Astrocyte of the cerebellum (primary cell): ENCODE measurements around the gene ABCF2.

Source experiments
- DNase-seq: peaks from one replicate; pipeline ENCODE4 v3.0.0-alpha.2; 2011; ENCODE audit warnings: low read depth
- H3K4me3 ChIP-seq: 2 replicates; pipeline ENCODE4 v1.5.1; 2011; ENCODE audit warnings: mild to moderate bottlenecking, low read depth, low read length, moderate library complexity
- in situ Hi-C: cut with HindIII; loops from 2 replicates; pipeline ENCODE4 v1.10.0; 2017; ENCODE audit warnings: low sequenced_read_pairs
- TF ChIP-seq, protein P1 (sequence below): IDR thresholded peaks from 2 replicates; pipeline ENCODE4 v1.5.1; 2012; ENCODE audit warnings: low read length, low read depth, moderate library complexity, mild to moderate bottlenecking; ENCODE audit errors: missing control alignments

The ABCF2 gene

DNA sequence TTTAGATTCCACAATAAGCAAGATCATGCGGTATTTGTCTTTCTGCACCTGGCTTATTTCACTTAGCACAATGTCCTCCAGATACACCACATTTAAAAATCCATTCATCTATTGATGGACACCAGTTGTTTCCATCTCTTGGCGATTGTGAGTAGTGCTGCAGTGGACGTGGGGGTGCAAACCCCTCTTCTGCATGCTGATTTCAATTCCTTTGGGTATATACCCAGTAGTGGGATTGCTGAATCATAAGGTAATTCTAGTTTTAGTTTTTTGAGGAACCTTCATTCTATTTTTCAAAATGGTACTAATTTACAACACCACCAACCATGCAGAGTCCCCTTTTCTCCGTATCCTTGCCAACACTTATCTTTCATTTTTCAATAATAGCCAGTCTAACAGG, 38.0 kb downstream of the ABCF2 start:
- no peak overlapping the region for H3K4me3 ChIP-seq
- in situ Hi-C loops: no loop called here
- DNase-seq: no peak
- TF ChIP-seq, protein P1, sequence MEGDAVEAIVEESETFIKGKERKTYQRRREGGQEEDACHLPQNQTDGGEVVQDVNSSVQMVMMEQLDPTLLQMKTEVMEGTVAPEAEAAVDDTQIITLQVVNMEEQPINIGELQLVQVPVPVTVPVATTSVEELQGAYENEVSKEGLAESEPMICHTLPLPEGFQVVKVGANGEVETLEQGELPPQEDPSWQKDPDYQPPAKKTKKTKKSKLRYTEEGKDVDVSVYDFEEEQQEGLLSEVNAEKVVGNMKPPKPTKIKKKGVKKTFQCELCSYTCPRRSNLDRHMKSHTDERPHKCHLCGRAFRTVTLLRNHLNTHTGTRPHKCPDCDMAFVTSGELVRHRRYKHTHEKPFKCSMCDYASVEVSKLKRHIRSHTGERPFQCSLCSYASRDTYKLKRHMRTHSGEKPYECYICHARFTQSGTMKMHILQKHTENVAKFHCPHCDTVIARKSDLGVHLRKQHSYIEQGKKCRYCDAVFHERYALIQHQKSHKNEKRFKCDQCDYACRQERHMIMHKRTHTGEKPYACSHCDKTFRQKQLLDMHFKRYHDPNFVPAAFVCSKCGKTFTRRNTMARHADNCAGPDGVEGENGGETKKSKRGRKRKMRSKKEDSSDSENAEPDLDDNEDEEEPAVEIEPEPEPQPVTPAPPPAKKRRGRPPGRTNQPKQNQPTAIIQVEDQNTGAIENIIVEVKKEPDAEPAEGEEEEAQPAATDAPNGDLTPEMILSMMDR: no peak

DNA sequence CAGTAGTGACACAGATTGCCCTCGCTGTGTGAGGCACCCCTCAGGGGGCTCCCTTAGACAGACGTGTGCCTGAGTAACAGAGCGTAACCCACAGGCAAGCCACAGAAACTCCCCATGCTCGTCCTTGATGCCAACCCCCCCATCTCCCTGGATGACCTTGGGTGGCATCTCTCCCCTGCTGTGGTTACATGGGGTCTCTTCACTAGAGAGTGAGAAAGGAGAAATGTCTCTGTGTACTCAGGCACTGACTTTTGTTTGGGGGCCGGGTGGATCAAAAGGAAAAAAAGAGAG, 38.8 kb downstream of the ABCF2 start:
- TF ChIP-seq, protein P1: no peak

DNA sequence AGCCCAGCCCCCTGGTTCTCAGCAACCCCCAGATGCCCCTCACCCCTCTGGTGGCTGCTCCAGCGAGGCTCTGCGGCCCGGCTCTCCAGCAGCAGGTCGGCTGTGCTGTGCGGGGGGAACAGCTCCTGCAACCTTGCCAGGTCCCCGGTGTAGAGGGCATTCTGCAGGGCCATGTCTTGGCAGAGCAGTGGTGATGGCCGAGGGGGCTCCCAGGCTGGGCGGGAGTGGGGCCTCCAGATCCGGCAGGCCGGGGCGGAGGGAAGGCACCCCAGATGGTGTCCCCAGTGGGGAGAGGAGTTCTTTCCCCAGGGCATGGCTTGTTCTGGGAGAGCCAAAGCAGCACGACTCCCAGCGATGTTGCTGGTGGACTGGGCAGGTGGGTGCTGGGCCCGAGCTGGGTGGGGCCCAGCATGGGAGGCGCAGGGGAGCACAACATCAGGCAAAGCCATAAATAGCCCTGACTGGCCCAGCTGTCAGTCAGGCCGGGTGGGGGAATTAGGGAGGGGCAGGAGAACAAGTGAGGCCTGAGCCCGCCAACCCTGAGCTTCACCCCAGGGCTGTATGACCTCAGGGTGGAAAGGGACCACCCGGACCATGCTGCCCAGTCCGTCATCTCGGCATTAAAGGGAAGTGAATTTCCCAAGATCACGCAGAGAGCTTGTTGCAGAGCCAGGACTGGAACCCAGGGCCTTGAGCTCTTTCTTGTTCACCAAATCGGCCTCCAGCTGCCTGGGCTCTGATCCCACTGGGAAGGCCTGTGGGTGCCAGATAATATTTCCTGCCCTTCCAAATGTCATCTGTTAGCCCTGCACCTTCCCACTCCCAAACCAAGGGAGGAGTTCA, 39.4 kb downstream of the ABCF2 start:
- TF ChIP-seq, protein P1: no peak
- no peak for DNase-seq
- H3K4me3 ChIP-seq: no peak overlapping the region
- in situ Hi-C loops: no loop called here

More for the DNA sequence above, 38.8 kb downstream of the ABCF2 start:
- in situ Hi-C loops: no loop called here
- no peak for DNase-seq
- no peak overlapping the region for H3K4me3 ChIP-seq

DNA sequence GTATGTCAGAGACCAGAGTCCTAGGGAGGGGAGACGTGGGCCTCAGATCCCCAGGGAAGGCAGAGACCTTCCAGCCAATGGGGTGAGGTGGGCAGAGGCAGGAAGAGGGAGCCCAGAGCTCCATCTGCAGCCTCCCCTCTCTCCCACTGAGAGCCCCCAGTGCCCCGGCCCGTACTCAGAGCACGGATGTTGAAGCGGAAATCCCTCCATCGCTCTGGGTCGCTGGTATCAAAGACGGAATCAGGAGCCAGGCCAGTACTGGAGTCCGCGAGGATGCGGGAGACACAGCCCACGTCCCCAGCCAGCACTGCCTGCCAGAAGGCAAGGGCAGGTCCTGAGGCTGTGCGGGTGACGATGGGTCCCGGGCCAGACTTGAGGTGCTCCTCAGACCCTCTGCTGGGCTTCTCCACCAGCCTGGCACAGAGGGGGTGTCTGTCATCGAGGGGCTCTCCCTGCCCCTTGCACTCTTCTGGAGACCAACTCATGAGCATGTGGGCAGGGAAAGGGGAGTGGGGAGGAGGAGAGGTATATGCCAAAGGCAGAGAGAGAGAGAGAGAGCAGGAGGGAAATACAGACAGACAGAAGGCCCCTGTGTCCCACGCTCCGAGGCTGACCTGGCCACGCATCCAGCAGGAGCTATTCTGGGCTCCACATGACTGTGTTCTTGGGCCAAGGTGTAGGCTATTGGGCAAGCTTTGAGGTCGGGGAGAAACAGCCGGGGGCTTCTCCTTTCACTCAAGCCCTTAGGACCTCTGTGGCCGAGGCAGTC, 40.2 kb downstream of the ABCF2 start, which contains the start of gene ASB10:
Gene ASB10 (minus strand): TSS at position 611 of the 769 bp plus-strand sequence. CDS start 120 bp downstream, at position 491.
- TF ChIP-seq, protein P1: no peak
- no peak for DNase-seq
- in situ Hi-C loops: no loop called here
- H3K4me3 ChIP-seq: no peak within 1 kb of the TSS

DNA sequence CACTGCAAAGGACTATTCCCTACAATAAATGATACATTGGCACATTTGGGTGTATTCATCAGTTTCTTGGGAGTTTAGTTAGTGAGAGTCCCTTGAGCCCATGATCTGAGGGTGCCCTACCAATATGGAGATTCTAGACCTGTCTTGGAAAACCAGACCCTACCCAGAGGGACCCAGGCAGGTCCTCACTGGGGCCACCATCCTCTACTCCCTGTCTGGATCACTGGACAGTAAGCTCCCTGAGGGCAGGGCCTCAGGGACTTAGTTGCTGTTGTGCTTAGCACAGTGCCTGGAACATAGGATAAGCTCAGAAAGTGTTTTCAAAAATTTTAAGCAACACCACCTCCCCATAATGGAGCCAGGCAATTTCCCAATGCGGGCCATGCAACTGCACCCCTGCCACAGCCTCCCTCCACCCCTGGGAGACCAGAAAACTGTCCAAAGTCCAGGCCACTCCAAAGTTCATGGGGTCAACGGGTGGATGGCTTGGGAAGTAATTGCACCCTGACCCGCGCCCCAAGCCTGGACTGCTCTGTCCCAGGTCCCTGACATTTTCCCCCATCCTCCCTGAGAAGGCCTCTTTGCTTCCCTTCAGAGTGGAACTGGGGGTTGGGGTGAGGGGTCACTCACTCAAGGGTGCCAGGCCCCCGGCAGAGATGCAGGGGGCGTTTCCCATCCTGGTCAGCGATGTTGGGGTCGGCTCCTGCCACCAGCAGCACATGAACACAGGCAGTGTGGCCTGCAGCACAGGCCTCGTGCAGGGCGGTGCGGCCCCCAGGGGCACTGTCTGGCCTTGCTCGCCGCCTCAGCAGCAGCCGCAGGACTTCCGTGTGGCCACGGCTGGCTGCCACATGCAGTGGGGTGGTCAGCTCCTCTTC, 41.0 kb downstream of the ABCF2 start:
- no peak overlapping the region for H3K4me3 ChIP-seq
- in situ Hi-C loops: no loop called here

More for the DNA sequence above, 41.0 kb downstream of the ABCF2 start:
- TF ChIP-seq, protein P1: no peak
- no peak for DNase-seq
